Stimulated activated CD4-positive, alpha-beta T cell treated with anti-CD3 and anti-CD28 coated beads, Interleukin-4, amount 100 ng/mL, for 1 hour (primary cell): Measurements from ENCODE around the gene CALD1.

Source experiments
- DNase-seq: peaks from one replicate; pipeline ENCODE4 v3.0.0-alpha.2; 2020

CALD1 gene

DNA sequence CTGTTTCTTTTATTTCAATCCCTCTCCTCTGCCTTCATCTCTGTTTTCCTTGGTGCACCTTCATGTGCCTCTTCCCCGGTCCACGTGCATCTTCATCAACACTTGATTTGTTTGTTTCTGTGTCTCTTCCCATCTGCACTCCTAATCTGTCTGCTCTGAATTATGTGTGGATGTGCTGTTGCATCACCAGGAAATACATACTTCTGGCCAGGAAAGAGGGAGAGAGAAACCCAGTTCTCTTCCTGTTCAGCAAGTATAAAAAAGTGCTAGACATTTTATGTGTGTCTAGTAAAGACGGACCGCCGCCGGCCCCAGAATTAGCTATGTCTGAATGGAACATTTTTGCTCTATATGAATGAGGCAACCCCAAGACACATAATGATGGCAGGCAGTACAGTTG, 93.8 kb downstream of the CALD1 start:
- DNase-seq = no peak

DNA sequence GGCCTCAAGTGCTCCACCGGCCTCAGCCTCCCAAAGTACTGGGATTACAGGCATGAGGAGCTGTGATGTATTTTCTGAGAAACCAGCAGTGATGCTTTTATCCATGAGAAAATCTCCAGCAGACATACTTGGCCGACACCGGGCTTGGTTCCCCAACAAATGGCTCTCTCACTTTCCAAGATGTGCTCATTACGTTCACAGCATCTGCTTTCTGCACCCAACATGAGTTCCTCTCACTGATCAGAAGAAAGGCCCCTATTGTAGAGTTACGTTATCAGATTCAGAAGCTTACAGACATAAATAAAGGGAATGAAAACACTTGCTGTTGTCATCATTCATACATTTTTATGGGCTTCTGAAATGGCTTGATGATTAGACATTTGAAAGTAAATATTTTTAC, 95.0 kb downstream of the CALD1 start:
- DNase-seq = no peak

DNA sequence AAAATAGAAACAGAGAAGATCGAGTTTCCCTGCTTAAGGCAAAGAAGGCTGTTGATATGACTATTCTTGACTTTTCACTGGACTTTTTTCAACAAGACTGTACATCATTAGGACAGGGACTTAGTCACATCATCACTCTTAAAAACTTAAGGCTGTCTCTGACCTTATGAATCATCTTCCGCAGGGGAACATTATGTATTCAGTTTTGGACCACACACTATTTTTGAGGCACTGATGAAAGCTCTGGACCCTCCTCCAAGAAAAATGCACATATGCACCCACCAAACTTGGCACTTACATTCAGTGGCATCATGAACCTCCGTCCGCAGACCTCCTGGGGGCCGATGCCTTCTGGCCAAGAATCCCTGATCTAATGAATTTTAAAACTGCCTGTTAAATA, 96.4 kb downstream of the CALD1 start:
- no peak for DNase-seq

DNA sequence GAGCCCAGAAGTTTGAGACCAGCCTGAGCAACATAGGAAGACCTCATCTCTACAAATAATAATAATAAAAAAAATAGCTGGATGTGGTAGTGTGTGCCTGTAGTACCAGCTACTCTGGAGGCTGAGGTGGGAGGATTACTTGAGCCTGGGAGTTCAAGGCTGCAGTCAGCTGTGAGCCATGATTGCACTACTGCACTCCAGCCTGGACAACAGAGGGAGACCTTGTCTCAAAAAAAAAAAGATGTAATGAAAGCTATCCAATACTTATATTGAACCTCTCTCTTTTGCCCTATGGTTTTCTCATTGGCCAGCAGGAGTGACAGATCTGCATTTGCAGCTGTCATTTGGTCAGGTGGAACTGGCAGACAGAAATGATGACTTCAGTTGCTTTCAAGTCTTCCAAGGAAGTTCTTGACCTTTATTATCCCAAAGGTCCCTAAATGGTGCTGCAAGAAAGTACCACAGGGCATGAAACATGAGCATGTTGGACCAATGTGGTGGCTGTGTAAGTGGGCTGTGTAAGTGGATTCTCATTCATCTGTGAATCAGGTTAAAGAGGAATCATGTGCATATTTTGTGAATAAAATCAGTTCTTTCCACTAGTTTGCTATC, 99.4 kb downstream of the CALD1 start:
- DNase-seq = no peak

DNA sequence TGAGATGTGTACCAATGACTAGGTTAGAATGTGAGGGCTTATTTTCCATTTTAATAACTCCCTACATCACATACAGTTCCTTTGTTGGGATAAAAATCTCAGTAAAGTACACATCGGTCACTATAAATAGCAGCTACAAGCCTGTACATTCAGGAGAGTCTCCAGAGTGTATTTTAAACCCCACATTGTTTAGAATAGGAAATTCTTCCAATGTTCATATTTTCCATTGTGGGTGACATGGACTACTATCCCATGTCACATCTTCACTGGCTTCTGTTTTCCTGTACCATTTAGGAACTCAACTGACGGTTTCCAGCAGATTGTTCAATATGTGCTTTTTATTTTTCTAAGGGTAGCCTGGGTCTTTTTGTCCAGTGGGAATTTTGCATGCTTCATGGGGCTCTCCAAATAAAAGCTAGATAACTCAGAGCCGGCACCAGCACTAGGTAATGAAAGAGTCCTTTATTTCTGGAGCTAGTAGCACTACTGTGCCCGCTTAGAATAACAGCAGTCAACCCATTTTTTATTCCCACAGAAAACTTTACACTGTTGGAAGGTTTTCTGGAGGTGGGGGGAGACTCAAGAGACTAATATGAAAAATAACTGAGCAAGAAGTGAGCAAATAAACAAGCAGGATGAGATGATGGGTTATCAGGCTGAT, 100.5 kb downstream of the CALD1 start:
- DNase-seq = no peak

DNA sequence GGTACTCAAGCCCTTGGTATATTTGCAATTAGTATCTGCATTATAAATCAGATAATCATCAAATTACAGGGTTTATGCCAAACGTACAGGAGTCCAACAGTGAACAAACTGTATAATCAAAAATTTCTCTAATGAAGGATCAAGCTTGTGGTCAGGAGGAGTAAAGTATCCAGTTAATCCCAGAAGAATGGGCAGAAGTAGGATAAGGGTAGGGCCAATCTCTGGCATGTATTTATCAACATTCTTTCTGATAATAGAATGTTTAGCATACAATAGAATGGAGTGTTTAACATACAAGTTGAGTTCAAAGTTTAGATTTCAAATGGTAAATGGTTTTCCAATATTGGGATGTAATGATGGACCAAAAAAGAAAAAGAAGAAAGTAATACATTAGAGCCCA, 103.0 kb downstream of the CALD1 start:
- no peak for DNase-seq

DNA sequence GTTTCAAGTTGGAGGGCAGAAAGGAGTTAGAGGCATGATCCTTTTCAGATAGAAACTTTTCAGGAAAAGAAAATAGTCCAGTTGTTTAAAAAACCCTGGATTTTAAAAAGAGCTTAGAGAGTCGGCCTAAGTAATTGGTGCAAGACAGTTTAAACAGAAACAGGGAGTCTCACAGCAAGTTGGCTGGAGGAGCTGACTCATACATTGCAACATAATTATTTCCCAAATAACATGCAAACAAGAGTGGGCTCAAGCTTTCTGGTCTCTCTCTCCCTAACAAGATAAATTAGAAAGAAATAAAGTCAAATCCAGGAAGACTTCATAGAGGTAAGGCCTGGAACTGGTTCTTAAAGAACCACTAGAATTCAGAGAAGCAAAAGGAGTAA, 106.5 kb downstream of the CALD1 start:
- DNase-seq = no peak

DNA sequence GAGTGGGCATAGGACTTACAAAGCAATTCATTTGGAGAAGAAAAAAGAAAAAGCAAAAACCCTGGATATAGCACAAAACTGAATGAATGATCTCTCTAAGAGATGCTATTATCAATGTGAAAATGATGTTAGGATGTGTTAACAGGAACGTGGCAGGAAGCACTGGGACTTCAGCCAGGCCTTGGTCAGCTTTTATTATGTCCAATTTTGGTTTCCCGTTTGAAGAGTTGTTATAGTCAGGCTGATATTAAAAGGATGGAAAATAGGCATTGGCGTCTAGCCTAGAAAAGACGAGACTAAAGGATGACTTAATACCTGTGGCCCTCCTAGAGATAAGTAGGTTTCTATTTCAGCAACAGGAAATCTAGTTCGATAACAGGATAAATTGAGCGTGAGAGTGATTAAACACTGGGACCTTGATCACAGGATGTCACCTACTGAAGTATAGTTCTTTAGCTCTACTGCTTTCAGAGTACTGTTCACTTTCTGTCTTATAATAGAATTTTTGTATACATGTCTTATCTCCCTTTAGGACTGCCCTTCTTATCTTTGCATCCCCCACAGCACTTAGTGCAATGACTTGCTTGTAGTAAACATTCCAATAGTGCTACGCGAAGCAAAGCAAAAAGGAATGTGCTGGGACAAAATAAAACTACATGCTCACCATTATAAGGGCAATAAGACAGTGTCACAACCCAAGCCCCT, 107.1 kb downstream of the CALD1 start:
- DNase-seq = no peak

DNA sequence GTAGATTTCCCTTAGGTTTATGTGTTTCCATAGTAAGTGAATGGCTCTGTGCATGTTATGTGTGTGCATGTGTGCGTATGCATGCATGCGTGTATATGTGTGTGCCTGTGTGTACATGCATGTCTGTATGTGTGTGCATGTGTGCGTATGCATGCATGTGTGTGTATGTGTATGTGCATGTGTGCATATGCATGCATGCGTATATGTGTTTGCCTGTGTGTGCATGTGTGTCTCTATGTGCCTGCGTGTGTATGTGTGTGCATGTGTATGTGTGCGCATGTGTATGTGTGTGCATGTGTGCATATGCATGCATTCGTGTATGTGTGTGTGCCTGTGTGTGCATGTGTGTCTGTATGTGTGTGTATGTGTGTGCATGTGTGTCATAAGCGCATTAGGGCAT, 108.1 kb downstream of the CALD1 start:
- DNase-seq = no peak

DNA sequence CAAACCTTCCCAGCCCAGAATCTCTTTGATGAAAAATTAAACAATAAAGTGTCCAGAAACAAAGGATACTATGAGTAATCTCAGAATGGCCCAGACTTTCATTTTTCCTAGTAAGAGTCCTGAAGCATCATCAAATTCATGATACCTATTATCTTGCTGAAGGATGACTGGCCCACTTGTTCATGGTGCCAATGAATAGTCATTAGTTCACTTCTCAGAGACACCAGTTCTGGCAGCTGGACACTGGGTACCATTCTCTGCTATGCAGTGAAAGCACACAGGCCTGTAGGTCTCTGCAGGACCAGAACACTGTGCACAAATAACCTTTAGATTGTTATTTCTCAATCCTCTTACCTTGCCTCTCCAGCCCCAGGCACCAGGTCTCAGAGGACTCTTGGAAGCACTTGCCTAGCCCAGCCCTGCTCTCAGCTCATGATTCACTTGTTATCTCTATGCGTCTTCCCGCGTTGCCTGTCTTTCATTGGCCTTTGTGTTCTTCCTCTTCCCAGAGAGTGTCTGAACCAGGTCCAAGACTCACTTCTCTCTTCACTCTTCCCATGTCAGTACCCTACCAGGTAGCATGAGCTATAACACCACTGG, 108.8 kb downstream of the CALD1 start:
- no peak for DNase-seq

DNA sequence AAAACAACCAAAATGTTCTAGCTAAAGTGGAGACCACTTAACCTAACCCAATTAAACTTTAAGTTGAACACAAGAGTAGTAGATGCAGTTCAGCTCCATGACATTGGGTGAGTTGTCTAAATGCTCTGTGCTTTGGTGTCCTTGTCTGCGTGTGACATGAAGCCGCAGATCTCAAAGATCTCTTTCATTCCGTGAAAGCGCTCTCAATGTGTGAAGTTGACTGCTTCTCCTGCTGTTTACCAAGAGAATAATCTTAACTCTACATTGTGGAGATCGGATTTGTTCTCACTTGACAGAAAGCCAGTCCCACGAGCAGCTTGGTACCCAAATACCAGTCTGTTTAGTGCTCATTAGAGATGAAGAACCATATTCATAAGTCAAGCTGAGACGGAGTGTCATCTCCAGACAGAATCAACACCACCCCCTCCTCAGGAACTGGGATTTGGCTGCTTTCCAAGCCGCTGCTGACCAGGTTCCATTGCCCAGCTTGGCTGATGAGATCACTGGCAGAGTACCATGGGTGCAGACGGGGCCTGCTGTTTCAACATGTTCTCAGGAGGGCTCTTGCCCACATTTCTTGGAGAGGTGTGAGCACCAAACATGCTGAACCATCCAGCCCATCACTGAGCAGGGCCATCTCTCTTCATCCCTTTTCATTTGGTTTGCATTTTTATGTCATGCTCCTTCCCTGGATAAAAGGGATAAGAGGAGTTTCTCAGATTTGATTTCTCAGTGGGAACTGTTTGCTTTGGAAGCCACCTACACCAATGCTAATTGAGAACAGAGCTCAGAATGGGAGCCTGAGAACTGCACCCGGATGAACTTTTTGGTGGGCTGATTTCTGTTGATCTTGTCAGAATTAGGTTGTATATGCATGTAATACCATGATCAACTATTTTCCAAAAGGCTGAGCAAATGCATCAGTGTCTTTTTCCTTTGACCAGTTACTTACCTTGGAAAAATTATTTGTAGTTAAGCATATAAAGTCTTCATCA, 111.1 kb downstream of the CALD1 start:
- DNase-seq = no peak

DNA sequence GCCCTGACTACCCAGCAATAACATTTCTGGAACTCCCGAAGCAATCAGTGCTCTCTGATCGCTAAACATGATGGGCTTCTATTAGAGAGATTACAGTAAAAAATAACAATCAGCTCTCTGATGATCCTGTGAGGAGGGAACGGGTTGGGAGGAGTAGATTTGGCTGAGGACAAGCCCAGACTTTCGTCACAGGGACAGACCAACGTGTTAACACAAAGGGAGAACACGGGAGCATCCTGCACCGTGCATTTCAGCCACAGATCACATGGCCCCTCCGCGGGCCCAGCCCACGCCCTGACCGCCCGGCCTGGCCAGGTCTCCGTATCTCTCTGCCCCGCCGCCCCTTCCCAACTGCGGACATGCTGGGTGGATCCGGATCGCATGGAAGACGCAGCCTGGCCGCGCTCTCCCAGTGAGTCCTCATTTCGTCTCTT, 111.8 kb downstream of the CALD1 start:
- DNase-seq = no peak

DNA sequence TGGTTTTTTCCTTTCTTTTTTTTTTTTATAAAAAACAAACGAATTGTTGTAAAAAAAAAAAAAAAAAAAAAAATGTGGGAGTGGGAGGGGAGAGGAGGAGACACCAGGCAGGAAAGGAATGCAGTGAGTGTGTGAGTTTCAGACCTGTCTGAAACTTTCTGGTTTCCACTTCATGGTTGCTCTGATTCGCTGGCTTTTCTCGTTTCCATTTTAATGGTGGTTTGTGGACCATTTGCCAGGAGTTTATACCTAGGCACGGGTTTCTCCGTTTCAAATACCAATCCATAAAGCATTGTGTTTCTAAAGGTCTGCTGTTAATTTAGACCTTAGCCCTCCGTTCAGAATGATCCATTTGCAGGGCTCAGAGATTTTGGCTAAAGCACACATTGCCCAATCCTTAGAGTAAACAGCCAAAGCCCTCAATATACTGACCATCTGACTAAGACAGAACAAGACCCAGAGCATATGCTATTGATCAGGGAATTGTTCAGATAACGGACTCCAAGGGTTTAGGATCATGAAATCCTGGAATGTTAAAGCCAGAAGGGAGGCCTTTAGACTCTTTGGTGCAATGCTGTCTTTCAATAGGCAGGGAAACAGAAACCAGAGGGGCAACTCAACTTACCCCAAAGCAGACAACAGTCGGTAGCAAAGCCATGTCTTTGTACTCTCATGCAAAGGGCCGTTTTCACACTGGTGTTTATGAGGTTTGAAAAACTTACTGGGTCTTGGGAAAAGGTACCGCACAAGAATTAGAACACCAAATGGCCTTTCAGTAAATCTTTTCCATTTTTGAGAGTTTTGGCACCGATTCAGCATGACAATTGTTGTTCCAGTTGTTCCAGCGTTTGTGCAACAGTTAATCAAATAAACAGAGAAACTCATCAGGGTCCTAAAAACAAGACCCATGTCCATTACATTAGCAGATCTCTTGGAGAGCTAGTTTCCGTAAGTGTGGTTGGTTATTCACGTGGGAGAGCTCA, 112.6 kb downstream of the CALD1 start:
- DNase-seq = no peak

DNA sequence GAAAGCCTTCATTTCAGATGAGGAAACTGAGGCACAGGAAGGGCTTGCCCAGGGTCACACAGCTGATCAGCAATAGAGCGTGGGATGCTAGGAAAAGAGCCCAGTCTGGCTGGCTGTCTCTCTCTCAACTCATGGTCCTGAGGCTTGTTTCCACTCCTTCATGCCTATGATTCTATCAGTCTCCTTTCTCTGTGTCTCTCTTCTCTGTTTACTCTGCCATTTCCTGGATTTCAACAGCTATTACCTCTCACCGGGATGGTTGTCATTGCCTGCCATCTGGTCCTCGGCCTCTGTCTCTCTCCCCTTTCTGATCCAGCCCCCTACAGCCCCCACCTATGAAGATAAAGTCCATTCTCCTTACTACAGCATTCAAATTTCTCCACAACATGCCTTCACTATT, 113.5 kb downstream of the CALD1 start:
- DNase-seq = no peak

DNA sequence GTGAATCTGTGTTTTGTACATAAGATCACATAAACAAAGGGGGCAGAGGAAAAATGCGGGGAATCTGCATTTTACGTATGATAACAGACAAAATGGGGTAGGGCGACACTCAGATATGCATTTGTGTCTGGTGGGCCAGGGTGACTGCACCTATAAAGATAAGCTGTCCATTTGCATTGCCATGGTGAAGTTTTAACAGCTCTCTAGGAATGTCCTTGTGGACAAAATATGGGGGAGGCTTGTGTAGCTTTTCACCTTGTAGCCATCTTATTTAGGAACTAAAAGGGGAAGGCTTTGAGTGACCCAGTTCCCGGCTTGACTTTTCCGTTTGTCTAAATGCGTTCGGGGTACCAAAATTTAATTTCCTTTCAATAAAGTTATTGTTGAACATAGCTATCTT, 114.5 kb downstream of the CALD1 start:
- no peak for DNase-seq

DNA sequence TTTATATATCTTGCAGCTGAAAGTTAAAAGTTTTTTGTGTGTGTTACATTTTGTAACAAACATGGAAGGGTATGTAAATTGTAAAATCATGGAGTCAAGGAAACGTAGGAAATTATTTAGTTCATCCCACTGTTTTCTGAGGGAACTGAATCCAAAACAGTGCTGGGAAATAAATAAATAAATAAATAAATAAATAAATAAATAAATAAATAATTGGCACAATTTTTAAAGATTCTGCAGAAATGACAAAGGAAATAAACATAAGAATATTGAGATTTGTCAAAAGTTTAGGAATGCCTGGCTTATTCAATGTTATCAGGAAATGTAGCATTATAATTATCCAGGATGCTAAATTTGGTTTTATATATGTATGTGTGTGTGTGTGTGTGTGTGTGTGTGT, 115.5 kb downstream of the CALD1 start:
- no peak for DNase-seq

DNA sequence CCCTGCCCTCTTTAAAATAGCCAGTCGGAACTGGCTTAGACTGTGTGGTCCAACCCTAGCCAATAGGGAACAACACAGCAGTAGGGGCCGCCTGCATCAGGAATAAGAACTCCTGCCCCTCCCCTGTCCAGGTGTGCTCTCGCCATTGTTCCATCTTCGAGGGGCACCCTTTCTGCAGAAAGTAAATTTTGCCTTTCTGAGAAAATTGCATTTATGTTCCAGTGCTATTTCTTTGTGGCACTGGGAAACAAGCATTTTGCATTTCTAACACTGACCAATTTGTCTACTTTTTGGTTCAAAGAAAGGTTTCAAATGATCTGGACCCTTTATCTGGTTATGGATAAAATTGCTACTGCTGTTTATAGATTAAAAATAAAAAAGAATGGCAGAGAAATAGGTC, 116.6 kb downstream of the CALD1 start:
- DNase-seq = no peak

DNA sequence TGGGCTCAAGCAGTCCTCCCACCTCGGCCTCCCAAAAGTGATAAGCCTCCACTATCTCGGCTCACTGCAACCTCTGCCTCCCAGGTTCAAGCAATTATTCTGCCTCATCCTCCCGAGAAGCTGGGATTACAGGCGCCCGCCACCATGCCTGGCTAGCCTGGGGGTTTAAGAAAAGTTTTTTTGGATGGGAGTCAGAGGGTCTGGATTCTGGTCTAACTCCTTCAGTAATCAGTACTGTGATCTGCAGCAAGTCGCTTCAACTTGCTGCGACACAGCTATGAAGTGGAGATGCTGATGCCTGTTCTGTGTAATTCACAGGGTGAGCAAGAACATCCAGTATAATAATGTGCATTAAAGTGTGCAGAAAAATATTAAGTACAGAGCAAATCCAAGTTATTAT, 118.5 kb downstream of the CALD1 start:
- no peak for DNase-seq

DNA sequence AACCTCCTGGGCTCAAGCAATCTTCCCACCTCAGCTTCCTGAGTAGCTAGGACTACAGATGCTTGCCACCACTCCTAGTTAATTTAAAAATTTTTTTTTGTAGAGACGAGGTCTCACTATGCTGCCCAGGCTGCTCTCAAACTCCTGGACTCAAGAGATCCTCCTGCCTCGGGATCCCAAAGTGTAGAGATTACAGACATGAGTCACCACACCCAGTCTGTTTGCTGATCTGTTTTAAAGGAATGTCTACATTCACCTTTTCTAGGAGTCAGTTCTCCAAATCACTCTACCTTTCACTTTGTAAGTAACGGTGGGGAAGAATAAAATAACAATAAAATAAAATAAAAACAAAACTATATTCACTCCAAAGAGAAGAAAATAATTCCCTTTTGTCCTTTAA, 120.3 kb downstream of the CALD1 start:
- DNase-seq = no peak

DNA sequence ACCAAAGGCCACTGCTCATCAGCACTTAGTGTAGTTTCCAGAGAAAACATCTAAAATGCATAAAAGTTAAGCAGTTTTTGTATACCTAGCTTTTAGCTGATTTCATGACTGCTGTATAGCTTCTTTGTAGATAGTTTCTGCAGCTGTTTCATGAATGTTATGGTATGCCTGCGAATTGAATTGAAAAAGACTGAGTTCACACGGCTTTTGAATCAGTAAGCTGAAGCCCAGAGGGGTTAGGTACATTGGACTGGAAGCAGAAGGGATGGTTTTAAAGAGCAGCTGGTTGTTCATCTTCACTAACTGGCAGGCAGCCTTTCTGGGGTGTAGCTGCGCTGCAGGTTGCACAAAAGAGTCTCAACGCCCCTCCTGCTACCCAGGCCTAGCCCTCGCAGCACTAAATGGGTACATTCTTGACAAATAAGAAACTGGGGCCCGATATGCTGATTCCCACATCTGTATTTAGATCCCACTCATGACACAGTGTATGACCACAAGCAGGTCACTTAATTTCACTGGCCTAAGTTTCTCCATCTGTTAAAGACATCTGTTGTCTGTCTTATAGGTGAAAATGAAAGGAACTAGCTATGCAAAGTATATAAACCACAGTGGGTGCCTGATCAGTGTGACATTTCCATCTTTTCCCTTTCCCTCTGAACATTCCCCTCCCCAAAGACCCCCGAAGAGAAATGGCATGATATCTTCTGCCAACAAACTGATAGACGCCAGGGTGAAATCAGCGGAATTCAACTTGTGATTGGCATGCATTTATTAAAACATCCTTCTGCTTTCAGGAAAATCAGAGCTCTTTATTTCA, 120.9 kb downstream of the CALD1 start:
- no peak for DNase-seq
